IMR-90 (cell line): ENCODE measurements around the gene RAD51. TPM values are rescaled to one million over a fixed set of nuclear protein-coding genes. Genes with fewer than 3 reads are reported as not detected.
A peak's percentile ranks its signal among the peaks of the same experiment; 100 is the strongest.

Experiments
- ATAC-seq: fragments of 200-7000 bp; cut with Tn5 transposase; 2 replicates; pipeline ENCODE4 v1.9.1; 2020; ENCODE audit warnings: low read depth, mild to moderate bottlenecking, moderate library complexity
- BruUV-seq: library from RNA; stranded (reverse); fragments of 400-500 nt; replicated peaks from 2 replicates; lab custom pipeline; 2021; lab: Mats Ljungman, UMichigan
- CTCF ChIA-PET: fragments of 300-600 bp; formaldehyde crosslinking; extraction: SDS; loops from one replicate; lab custom pipeline; 2021; ENCODE audit warnings: antibody characterized with exemption; lab: Yijun Ruan, JAX
- POLR2A ChIA-PET: fragments of 300-600 bp; sonication (Branson Sonifier 250); formaldehyde crosslinking; loops from one replicate; lab custom pipeline; 2022; ENCODE audit warnings: antibody characterized with exemption; ENCODE audit not compliant: unreplicated experiment; lab: Charles Lee
- DNase-seq: peaks from one replicate; pipeline ENCODE4 v3.0.0; 2013
- H2AFZ ChIP-seq: replicated peaks from 2 replicates; pipeline ENCODE3; 2013; ENCODE audit warnings: low read length, mild to moderate bottlenecking; ENCODE audit not compliant: poor library complexity
- H2AK5ac ChIP-seq: 2 replicates; pipeline ENCODE4 v1.6.1; 2013; ENCODE audit warnings: low read depth, low read length, inconsistent platforms
- H2AK9ac ChIP-seq: replicated peaks from 2 replicates; pipeline ENCODE3; 2013; ENCODE audit warnings: mild to moderate bottlenecking, low read depth, low read length, moderate library complexity; ENCODE audit not compliant: poor library complexity
- H2BK120ac ChIP-seq: 2 replicates; pipeline ENCODE4 v1.6.1; 2013; ENCODE audit warnings: low read depth, low read length, inconsistent platforms
- H2BK15ac ChIP-seq: 3 replicates; pipeline ENCODE4 v1.6.1; 2013; ENCODE audit warnings: low read depth, low read length, inconsistent platforms
- H2BK20ac ChIP-seq: 2 replicates; pipeline ENCODE4 v1.6.1; 2013; ENCODE audit warnings: low read depth, mild to moderate bottlenecking, inconsistent platforms, low read length, moderate library complexity
- H2BK5ac ChIP-seq: 2 replicates; pipeline ENCODE4 v1.6.1; 2013; ENCODE audit warnings: mild to moderate bottlenecking, low read depth, low read length, inconsistent platforms; ENCODE audit not compliant: poor library complexity, severe bottlenecking
- H3K14ac ChIP-seq: replicated peaks from 2 replicates; pipeline ENCODE4 v1.6.1; 2013; ENCODE audit warnings: low read depth, low read length, inconsistent platforms
- H3K18ac ChIP-seq: 2 replicates; pipeline ENCODE4 v1.6.1; 2013; ENCODE audit warnings: low read depth, low read length, control low read depth
- H3K23ac ChIP-seq: 2 replicates; pipeline ENCODE4 v1.6.1; 2013; ENCODE audit warnings: low read depth, low read length, inconsistent platforms
- H3K27ac ChIP-seq: 2 replicates; pipeline ENCODE4 v1.5.1; 2013; ENCODE audit warnings: mild to moderate bottlenecking, control low read depth, low read length; ENCODE audit not compliant: insufficient read depth
- H3K27me3 ChIP-seq: 2 replicates; pipeline ENCODE4 v1.6.1; 2013; ENCODE audit warnings: low read length; ENCODE audit not compliant: control insufficient read depth, insufficient read depth
- H3K36me3 ChIP-seq: 2 replicates; pipeline ENCODE4 v1.6.1; 2013; ENCODE audit warnings: low read length, mixed read lengths; ENCODE audit not compliant: control insufficient read depth, insufficient read depth
- H3K4ac ChIP-seq: 2 replicates; pipeline ENCODE4 v1.6.1; 2013; ENCODE audit warnings: low read depth, low read length, inconsistent platforms
- H3K4me1 ChIP-seq: 2 replicates; pipeline ENCODE4 v1.6.1; 2013; ENCODE audit warnings: low read length, mixed read lengths; ENCODE audit not compliant: control insufficient read depth, insufficient read depth
- H3K4me2 ChIP-seq: 2 replicates; pipeline ENCODE4 v1.6.1; 2013; ENCODE audit warnings: low read depth, mild to moderate bottlenecking, control low read depth, low read length, moderate library complexity
- H3K4me3 ChIP-seq: 2 replicates; pipeline ENCODE4 v1.5.1; 2013; ENCODE audit warnings: low read depth, mild to moderate bottlenecking, control low read depth, low read length, moderate library complexity; ENCODE audit not compliant: insufficient read depth
- H3K56ac ChIP-seq: 2 replicates; pipeline ENCODE4 v1.6.1; 2013; ENCODE audit warnings: low read length, inconsistent platforms; ENCODE audit not compliant: insufficient read depth; ENCODE audit errors: extremely low read depth
- H3K79me1 ChIP-seq, 2 experiments: 2 replicates each; pipeline ENCODE4 v1.6.1; 2013; ENCODE audit warnings: low read length in 2 of 2, inconsistent platforms in 1 of 2, low read depth in 1 of 2
- H3K9ac ChIP-seq: 2 replicates; pipeline ENCODE4 v1.6.1; 2013; ENCODE audit warnings: low read depth, low read length, control low read depth
- H3K9me1 ChIP-seq: 2 replicates; pipeline ENCODE4 v1.6.1; 2013; ENCODE audit warnings: low read length, inconsistent platforms; ENCODE audit not compliant: insufficient read depth
- H3K9me3 ChIP-seq: 2 replicates; pipeline ENCODE4 v1.6.1; 2013; ENCODE audit warnings: low read length; ENCODE audit not compliant: control insufficient read depth, insufficient read depth
- H4K20me1 ChIP-seq: 2 replicates; pipeline ENCODE4 v1.6.1; 2013; ENCODE audit warnings: low read length, inconsistent platforms; ENCODE audit not compliant: insufficient read depth
- H4K5ac ChIP-seq: 2 replicates; pipeline ENCODE4 v1.6.1; 2013; ENCODE audit warnings: mild to moderate bottlenecking, low read depth, low read length, control low read depth
- H4K8ac ChIP-seq, 2 experiments: 2 replicates each; pipeline ENCODE4 v1.6.1; 2013; ENCODE audit warnings: low read depth in 2 of 2, low read length in 2 of 2, control low read depth in 1 of 2, inconsistent platforms in 1 of 2
- H4K91ac ChIP-seq: 2 replicates; pipeline ENCODE4 v1.6.1; 2013; ENCODE audit warnings: low read depth, low read length, inconsistent platforms; ENCODE audit not compliant: insufficient read depth
- CEBPB ChIP-seq: IDR thresholded peaks from 2 replicates; pipeline ENCODE4 v1.6.1; 2012; ENCODE audit warnings: low read depth, low read length, improper control_type of control experiment
- MXI1 ChIP-seq: IDR thresholded peaks from 2 replicates; pipeline ENCODE4 v1.6.1; 2012; ENCODE audit warnings: low read depth, mild to moderate bottlenecking, low read length, moderate library complexity, borderline replicate concordance
- RAD21 ChIP-seq: IDR thresholded peaks from 2 replicates; pipeline ENCODE4 v1.6.1; 2012; ENCODE audit warnings: low read length, improper control_type of control experiment
- WGBS, 2 experiments: methylation state at CpG; one replicate each; pipeline versions ENCODE4 v1.1.5 to v1.1.7; 2013; ENCODE audit warnings: missing lambda C conversion rate in 2 of 2; ENCODE audit not compliant: insufficient read length in 1 of 2; ENCODE audit errors: extremely low coverage in 2 of 2; 5-methylcytosine and 5-hydroxymethylcytosine counted together
- dilution Hi-C: fragments of 300-500 bp; cut with HindIII; formaldehyde crosslinking; loops from one replicate; pipeline ENCODE4 v1.14.3; 2018; ENCODE audit warnings: low sequenced_read_pairs; ENCODE audit not compliant: unreplicated experiment
- in situ Hi-C: fragments of 300-500 bp; cut with MboI; formaldehyde crosslinking; loops from 3 replicates; pipeline ENCODE4 v1.14.3; 2019; ENCODE audit warnings: low sequenced_read_pairs, inconsistent platforms, mixed read lengths
- intact Hi-C: fragments of 100-400 bp; cut with micrococcal nuclease; formaldehyde crosslinking; loops from 2 replicates; pipeline ENCODE4 v1.10.0; 2022
- polyA plus RNA-seq, 3 experiments: library from polyadenylated mRNA; depleted of rRNA; stranded (reverse); fragments of >200 nt; gene quantifications; 2 replicates each; pipeline ENCODE4 v1.2.3, GENCODE V29; 2012; ENCODE audit warnings: low replicate concordance in 1 of 3
- total RNA-seq: library from RNA; depleted of rRNA; stranded (reverse); fragments of >200 nt; gene quantifications from 2 replicates; pipeline ENCODE4 v1.2.3, GENCODE V29; 2012

Gene RAD51
- total and polyA plus RNA-seq, 2 of the 4 experiments (the other 2 are of a cell fraction), result 6.8 to 8.4 TPM

DNA sequence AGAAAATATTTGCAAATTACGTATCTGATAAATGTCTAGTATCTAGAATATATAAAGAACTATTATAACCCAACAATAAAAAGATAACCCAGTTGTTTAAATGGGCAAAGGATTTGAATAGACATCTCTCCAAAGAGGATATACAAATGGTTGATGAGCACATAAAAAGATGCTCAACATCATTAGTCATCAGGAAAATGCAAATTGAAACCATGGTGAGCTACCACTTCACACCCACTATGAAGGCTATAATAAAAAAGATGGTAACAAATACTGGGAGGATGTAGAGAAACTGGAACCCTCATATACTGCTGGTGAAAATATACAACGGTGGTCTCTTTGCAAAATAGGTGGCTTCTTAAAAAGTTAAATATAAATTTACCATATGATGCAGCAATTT lies 28.0 kb downstream of the RAD51 start:
- no peaks in the 10 kb centered on the region for H4K20me1 ChIP-seq
- H2AK9ac ChIP-seq, result no peak overlapping the region
- no peak overlapping the region for H2BK20ac ChIP-seq
- no peak overlapping the region for H2BK120ac ChIP-seq
- no peaks in the 10 kb centered on the region for H3K9me3 ChIP-seq
- H3K14ac ChIP-seq, result no peak overlapping the region
- no peak overlapping the region for H3K9ac ChIP-seq
- H2AK5ac ChIP-seq, result no peak overlapping the region
- H3K23ac ChIP-seq, result no peak overlapping the region
- no peaks in the 10 kb centered on the region for H3K27me3 ChIP-seq
- H3K79me1 ChIP-seq, result no peaks in the 10 kb centered on the region
- no peak for TF ChIP-seq RAD21
- no peak for TF ChIP-seq CEBPB
- no peak for TF ChIP-seq MXI1
- H4K91ac ChIP-seq, result no peak overlapping the region
- dilution Hi-C loops, result no loop called here
- no peak overlapping the region for H3K27ac ChIP-seq
- no peak overlapping the region for H3K4me2 ChIP-seq
- no peak overlapping the region for H3K18ac ChIP-seq
- H2BK15ac ChIP-seq, result no peak overlapping the region
- BruUV-seq, result no TSS peak
- no peaks in the 10 kb centered on the region for H3K4me1 ChIP-seq
- POLR2A ChIA-PET, result no interaction called here
- no peak overlapping the region for H3K56ac ChIP-seq
- H3K4me3 ChIP-seq, result no peak overlapping the region
- intact Hi-C loops, result no loop called here
- H3K9me1 ChIP-seq, result no peaks in the 10 kb centered on the region
- CTCF ChIA-PET, result interaction anchor here (1.4 kb wide), 1 partner anchor 24 kb away, joined by 3 read pairs; no protein-coding TSS in a partner anchor
- peak; percentile 20 for DNase-seq
- H4K5ac ChIP-seq, result no peak overlapping the region
- H4K8ac ChIP-seq, result no peak overlapping the region
- no peak overlapping the region for H3K4ac ChIP-seq
- in situ Hi-C loops, result no loop called here
- H3K36me3 ChIP-seq, result 0 out of 2 replicates have a peak, but pooled peaks cover 1% of the 10 kb centered on the region
- WGBS, 2 experiments, result no CpG with 5 or more reads among the region's 2 CpGs
- no peak; the same call in 1 of the 2 replicates for ATAC-seq
- H2BK5ac ChIP-seq, result no peak overlapping the region
- no peak overlapping the region for H2AFZ ChIP-seq
